CD4-positive, alpha-beta T cell (primary cell): ENCODE measurements around the gene NDP. TPM values are rescaled to one million over a fixed set of nuclear protein-coding genes. Genes with fewer than 3 reads are reported as not detected.

Source experiments
- ATAC-seq: fragments of 200-7000 bp; cut with Tn5 transposase; one replicate; pipeline ENCODE4 v1.10.0; 2022; ENCODE audit warnings: mild to moderate bottlenecking; ENCODE audit not compliant: poor library complexity
- CTCF ChIA-PET: fragments of 350-600 bp; sonication (Branson Sonifier 250); formaldehyde crosslinking; loops from one replicate; lab custom pipeline; 2021; ENCODE audit warnings: antibody characterized with exemption, inconsistent platforms; lab: Charles Lee
- POLR2A ChIA-PET: fragments of 350-600 bp; sonication (Branson Sonifier 250); formaldehyde crosslinking; loops from one replicate; lab custom pipeline; 2021; ENCODE audit warnings: antibody characterized with exemption, inconsistent platforms; lab: Charles Lee
- DNase-seq, 14 experiments: peaks; one replicate each; pipeline ENCODE4 v3.0.0-alpha.2; 2013 to 2020; ENCODE audit warnings: mixed read lengths in 2 of 14
- H3K27ac ChIP-seq, 2 donors: one replicate each; pipeline versions ENCODE4 v1.5.1 to v1.7.0; 2013; ENCODE audit warnings: low read length in 2 of 2, low read depth in 1 of 2, mild to moderate bottlenecking in 1 of 2
- H3K27me3 ChIP-seq, 2 experiments: 1 replicate in 1 of 2; 2 replicates in 1 of 2; pipeline versions ENCODE4 v1.6.1 to v1.7.0; 2013; ENCODE audit warnings: low read length in 2 of 2, control low read depth in 1 of 2, mild to moderate bottlenecking in 1 of 2, moderate library complexity in 1 of 2; ENCODE audit not compliant: insufficient read depth in 2 of 2, control insufficient read depth in 1 of 2
- H3K36me3 ChIP-seq: one replicate; pipeline ENCODE4 v1.6.1; 2013; ENCODE audit warnings: low read length, control low read depth; ENCODE audit not compliant: insufficient read depth
- H3K4me1 ChIP-seq: one replicate; pipeline ENCODE4 v1.6.1; 2013; ENCODE audit warnings: low read length, control low read depth; ENCODE audit not compliant: insufficient read depth
- H3K4me3 ChIP-seq: one replicate; pipeline ENCODE4 v1.5.1; 2013; ENCODE audit warnings: mild to moderate bottlenecking, low read length, moderate library complexity
- H3K9me3 ChIP-seq, 2 experiments: 1 replicate in 1 of 2; 2 replicates in 1 of 2; pipeline versions ENCODE4 v1.6.1 to v1.7.0; 2013; ENCODE audit warnings: low read length in 2 of 2, mild to moderate bottlenecking in 2 of 2, control low read depth in 1 of 2, moderate library complexity in 1 of 2; ENCODE audit not compliant: control insufficient read depth in 1 of 2, insufficient read depth in 1 of 2
- H3K27ac Mint-ChIP-seq: one replicate; pipeline ENCODE4 v1.8.0; 2020; ENCODE audit warnings: mixed read lengths
- H3K27me3 Mint-ChIP-seq: one replicate; pipeline ENCODE4 v1.8.0; 2021; ENCODE audit warnings: mixed read lengths
- H3K36me3 Mint-ChIP-seq: one replicate; pipeline ENCODE4 v1.8.0; 2021; ENCODE audit warnings: low read depth, mixed read lengths
- H3K4me1 Mint-ChIP-seq: one replicate; pipeline ENCODE4 v1.8.0; 2021; ENCODE audit warnings: low read depth, mixed read lengths
- H3K4me3 Mint-ChIP-seq: one replicate; pipeline ENCODE4 v1.8.0; 2020; ENCODE audit warnings: mild to moderate bottlenecking, mixed read lengths
- H3K9me3 Mint-ChIP-seq: one replicate; pipeline ENCODE4 v1.8.0; 2020; ENCODE audit warnings: mixed read lengths
- intact Hi-C, 2 experiments: fragments of 100-400 bp; cut with DNase I in 1 of 2; cut with micrococcal nuclease in 1 of 2; formaldehyde crosslinking; loops; one replicate each; pipeline versions ENCODE4 v1.15.1 to v1.9.0; 2023 to 2025; cut with DNase I, micrococcal nuclease
- polyA plus RNA-seq, 2 donors: library from polyadenylated mRNA; unstranded; fragments of 120-200 nt; gene quantifications; one replicate each; pipeline ENCODE4 v1.2.1, GENCODE V29; 2013
- total RNA-seq, 174 experiments: library from RNA in 2 of 174; stranded (reverse) in 2 of 174; gene quantifications; one replicate each; pipeline ENCODE4 v1.2.3 and lab custom pipeline; 2021 to 2026
- TF ChIP-seq, protein P1 (sequence below): fragments of 200-600 bp; IDR thresholded peaks from one replicate; pipeline ENCODE4 v1.8.0; 2022; ENCODE audit warnings: antibody characterized with exemption, mild to moderate bottlenecking

Gene NDP, protein sequence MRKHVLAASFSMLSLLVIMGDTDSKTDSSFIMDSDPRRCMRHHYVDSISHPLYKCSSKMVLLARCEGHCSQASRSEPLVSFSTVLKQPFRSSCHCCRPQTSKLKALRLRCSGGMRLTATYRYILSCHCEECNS
- total RNA-seq: not detected
- polyA plus RNA-seq (2013, experiment 1 of 2): not detected
- 0.08 TPM for polyA plus RNA-seq (2013, experiment 2 of 2)
- total RNA-seq (lab: John Stamatoyannopoulos, UW): 0 to 0.17 (median 0) reads per million in 172 experiments

DNA sequence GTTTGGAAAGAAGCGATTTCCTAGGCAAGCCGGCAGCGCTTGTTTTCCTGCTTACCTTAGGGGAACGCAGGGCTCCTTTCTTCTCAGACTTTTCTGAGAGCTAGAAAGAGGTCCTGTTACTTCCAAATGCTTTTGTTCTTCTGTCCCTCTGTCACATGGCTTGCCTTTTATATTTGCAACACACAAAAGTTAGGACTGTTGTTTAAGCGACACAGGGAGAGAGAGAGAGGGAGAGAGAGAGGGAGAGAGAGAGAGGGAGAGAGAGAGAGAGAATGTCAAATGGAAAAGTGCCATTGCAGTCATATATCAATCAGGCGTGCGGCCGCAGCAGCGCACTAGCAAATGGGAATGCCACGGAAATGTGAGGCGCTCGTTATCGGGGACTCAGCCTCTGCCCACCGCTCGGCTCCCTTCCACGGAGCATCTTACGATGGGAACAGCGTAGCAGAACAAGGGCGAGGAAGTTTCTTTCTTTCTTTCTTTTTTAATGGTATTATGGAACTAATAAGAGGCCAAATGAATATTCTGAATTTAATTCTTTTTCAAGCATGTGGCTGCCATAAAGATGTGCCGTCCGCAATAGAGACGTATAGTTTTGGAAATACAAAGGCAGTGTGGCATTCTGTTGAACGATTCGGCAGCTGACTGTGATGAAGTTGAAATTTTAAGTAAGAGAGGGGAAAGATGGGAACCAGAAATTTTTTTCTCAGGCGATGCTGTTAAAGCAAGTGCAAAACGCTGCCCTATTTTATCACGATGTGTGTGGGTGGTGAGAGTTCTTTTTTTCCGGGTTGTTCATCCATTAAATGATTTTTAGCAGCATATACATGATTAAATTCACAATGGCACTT, at the start of gene NDP:
Gene NDP, minus strand, starts transcription at position 142 of the 851 bp plus-strand sequence. CDS start 14,745 bp downstream, outside the sequence.
- Mint-ChIP-seq H3K36me3 (no peaks in the 10 kb centered on the region), H3K4me1 (peaks cover 17% of the 10 kb centered on the region), H3K27me3 (peaks cover 27% of the 10 kb centered on the region), H3K27ac (no peak within 1 kb of the TSS), H3K9me3 (no peaks in the 10 kb centered on the region), H3K4me3 (peak within 1 kb of the TSS; percentile 81)
- CTCF ChIA-PET: no interaction called here
- TF ChIP-seq, protein P1, sequence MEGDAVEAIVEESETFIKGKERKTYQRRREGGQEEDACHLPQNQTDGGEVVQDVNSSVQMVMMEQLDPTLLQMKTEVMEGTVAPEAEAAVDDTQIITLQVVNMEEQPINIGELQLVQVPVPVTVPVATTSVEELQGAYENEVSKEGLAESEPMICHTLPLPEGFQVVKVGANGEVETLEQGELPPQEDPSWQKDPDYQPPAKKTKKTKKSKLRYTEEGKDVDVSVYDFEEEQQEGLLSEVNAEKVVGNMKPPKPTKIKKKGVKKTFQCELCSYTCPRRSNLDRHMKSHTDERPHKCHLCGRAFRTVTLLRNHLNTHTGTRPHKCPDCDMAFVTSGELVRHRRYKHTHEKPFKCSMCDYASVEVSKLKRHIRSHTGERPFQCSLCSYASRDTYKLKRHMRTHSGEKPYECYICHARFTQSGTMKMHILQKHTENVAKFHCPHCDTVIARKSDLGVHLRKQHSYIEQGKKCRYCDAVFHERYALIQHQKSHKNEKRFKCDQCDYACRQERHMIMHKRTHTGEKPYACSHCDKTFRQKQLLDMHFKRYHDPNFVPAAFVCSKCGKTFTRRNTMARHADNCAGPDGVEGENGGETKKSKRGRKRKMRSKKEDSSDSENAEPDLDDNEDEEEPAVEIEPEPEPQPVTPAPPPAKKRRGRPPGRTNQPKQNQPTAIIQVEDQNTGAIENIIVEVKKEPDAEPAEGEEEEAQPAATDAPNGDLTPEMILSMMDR: no peak
- H3K27ac ChIP-seq: no peak within 1 kb of the TSS
- H3K4me3 ChIP-seq: peak within 1 kb of the TSS; percentile 28
- ATAC-seq: no peak
- H3K9me3 ChIP-seq: no peaks in the 10 kb centered on the region
- intact Hi-C loops: no loop called here
- POLR2A ChIA-PET: no interaction called here
- H3K4me1 ChIP-seq: peaks cover 6% of the 10 kb centered on the region
- H3K36me3 ChIP-seq: no peaks in the 10 kb centered on the region
- H3K27me3 ChIP-seq: peaks cover 0 to 19% of the 10 kb centered on the region in 2 experiments
- DNase-seq: no peak

DNA sequence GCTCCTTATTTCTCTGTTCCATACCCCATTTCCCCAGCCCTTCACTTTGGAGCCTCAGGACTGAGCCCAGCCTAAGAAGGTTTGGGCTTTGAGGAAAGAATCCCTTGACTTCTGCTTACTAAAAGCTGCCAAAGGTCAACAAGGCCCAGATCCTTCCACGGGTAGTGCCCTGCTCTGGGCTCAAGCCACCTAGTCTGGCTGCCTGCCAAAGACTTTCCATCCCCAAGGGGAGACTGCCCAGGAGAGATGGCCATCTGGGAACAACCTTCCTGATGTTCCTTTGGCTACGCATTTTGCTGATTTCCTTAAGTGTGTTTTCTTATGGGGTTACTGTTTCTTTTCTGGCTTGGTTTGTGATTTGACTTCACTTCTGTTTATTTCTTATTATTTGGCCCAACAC, 49.8 kb upstream of the NDP start:
- no peak for ATAC-seq
- Mint-ChIP-seq H3K27me3 (no peaks in the 10 kb centered on the region), H3K4me3 (no peak overlapping the region), H3K36me3 (no peaks in the 10 kb centered on the region), H3K9me3 (no peaks in the 10 kb centered on the region), H3K27ac (no peak overlapping the region), H3K4me1 (no peaks in the 10 kb centered on the region)
- no peaks in the 10 kb centered on the region for H3K9me3 ChIP-seq
- H3K4me3 ChIP-seq: no peak overlapping the region
- intact Hi-C loops: loop anchor here in 1 of 2 experiments (5.0 kb wide), 1 partner anchor 66 kb away; no protein-coding TSS in a partner anchor
- H3K27ac ChIP-seq: no peak overlapping the region
- ChIA-PET POLR2A (no interaction called here), CTCF (no interaction called here)
- no peaks in the 10 kb centered on the region for H3K4me1 ChIP-seq
- DNase-seq: no peak
- no peaks in the 10 kb centered on the region for H3K36me3 ChIP-seq
- no peaks in the 10 kb centered on the region for H3K27me3 ChIP-seq
- TF ChIP-seq, protein P1: no peak

DNA sequence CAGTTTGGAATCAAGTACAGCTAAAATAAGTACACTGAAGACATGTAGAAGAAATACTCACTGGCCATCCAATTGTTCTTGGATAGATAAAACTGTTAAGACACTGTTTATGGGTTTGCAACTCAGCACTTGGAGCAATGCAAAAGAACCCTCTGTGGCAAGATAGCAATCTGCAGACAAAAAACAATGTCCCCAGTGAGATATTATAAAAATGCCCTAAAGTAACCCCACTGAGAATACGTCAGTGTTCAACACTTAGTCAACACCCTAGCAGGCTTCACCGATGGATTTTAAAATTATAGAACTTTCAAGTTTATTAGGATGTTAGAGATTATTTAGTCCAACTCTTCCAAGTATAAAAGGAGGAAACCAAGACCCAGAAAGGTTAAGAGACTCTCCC, 47.5 kb upstream of the NDP start:
- H3K27me3 ChIP-seq: no peaks in the 10 kb centered on the region
- H3K4me1 ChIP-seq: no peaks in the 10 kb centered on the region
- TF ChIP-seq, protein P1: no peak
- no peak for DNase-seq
- H3K9me3 ChIP-seq: no peaks in the 10 kb centered on the region
- no peak overlapping the region for H3K27ac ChIP-seq
- Mint-ChIP-seq H3K9me3 (no peaks in the 10 kb centered on the region), H3K27me3 (no peaks in the 10 kb centered on the region), H3K4me3 (no peak overlapping the region), H3K36me3 (no peaks in the 10 kb centered on the region), H3K27ac (no peak overlapping the region), H3K4me1 (no peaks in the 10 kb centered on the region)
- CTCF ChIA-PET: no interaction called here
- H3K4me3 ChIP-seq: no peak overlapping the region
- H3K36me3 ChIP-seq: no peaks in the 10 kb centered on the region
- POLR2A ChIA-PET: no interaction called here
- intact Hi-C loops: loop anchor here in 1 of 2 experiments (5.0 kb wide), 1 partner anchor 63 kb away; no protein-coding TSS in a partner anchor
- ATAC-seq: no peak
